GM10248 (cell line): ENCODE results near the gene ULK1.

Experiments
- CTCF ChIA-PET: fragments of 300-600 bp; sonication (Branson Sonifier 250); formaldehyde crosslinking; extraction: SDS; loops from one replicate; lab custom pipeline; 2021; ENCODE audit warnings: antibody characterized with exemption; lab: Yijun Ruan, JAX
- POLR2A ChIA-PET: fragments of 350-650 bp; sonication (Branson Sonifier 250); formaldehyde crosslinking; extraction: SDS; loops from one replicate; lab custom pipeline; 2020; ENCODE audit warnings: antibody characterized with exemption; lab: Yijun Ruan, JAX
- DNase-seq: peaks from one replicate; pipeline ENCODE4 v3.0.0; 2012; ENCODE audit errors: extremely low spot score
- TF ChIP-seq, protein P1 (sequence below): IDR thresholded peaks from 2 replicates; pipeline ENCODE4 v1.5.1; 2012; ENCODE audit warnings: mild to moderate bottlenecking, low read depth; ENCODE audit errors: extremely low read depth, missing control alignments, control extremely low read depth

ULK1 gene

GRCh38 chr12:131855521-131856142 is 38.8 kb upstream of the ULK1 start:
- TF ChIP-seq, protein P1, sequence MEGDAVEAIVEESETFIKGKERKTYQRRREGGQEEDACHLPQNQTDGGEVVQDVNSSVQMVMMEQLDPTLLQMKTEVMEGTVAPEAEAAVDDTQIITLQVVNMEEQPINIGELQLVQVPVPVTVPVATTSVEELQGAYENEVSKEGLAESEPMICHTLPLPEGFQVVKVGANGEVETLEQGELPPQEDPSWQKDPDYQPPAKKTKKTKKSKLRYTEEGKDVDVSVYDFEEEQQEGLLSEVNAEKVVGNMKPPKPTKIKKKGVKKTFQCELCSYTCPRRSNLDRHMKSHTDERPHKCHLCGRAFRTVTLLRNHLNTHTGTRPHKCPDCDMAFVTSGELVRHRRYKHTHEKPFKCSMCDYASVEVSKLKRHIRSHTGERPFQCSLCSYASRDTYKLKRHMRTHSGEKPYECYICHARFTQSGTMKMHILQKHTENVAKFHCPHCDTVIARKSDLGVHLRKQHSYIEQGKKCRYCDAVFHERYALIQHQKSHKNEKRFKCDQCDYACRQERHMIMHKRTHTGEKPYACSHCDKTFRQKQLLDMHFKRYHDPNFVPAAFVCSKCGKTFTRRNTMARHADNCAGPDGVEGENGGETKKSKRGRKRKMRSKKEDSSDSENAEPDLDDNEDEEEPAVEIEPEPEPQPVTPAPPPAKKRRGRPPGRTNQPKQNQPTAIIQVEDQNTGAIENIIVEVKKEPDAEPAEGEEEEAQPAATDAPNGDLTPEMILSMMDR, result no peak
- no peak for DNase-seq
- CTCF ChIA-PET, result no interaction called here
- POLR2A ChIA-PET, result no interaction called here

- TF ChIP-seq, protein P1, result no peak
- POLR2A ChIA-PET, result no interaction called here
- CTCF ChIA-PET, result no interaction called here
- DNase-seq, result no peak
Observed at GRCh38 chr12:131856366-131857097, 37.9 kb upstream of the ULK1 start.

- DNase-seq, result no peak
- POLR2A ChIA-PET, result no interaction called here
- CTCF ChIA-PET, result no interaction called here
- TF ChIP-seq, protein P1, result no peak
Observed at GRCh38 chr12:131857908-131858850, 36.2 kb upstream of the ULK1 start.

GRCh38 chr12:131860472-131861260 is 33.8 kb upstream of the ULK1 start:
- ChIA-PET POLR2A (no interaction called here), CTCF (interaction anchor here (1.2 kb wide), 1 partner anchor 25 kb away, joined by 3 read pairs; no protein-coding TSS in a partner anchor)
- TF ChIP-seq, protein P1, result no peak
- no peak for DNase-seq

GRCh38 chr12:131861261-131862083 is 33.0 kb upstream of the ULK1 start:
- POLR2A ChIA-PET, result no interaction called here
- TF ChIP-seq, protein P1, result no peak
- CTCF ChIA-PET, result interaction anchor here (1.2 kb wide), 1 partner anchor 26 kb away, joined by 3 read pairs; no protein-coding TSS in a partner anchor
- DNase-seq, result no peak
